GM21825 (cell line): Measurements from ENCODE around the gene SPX.

ENCODE experiments used
- ATAC-seq: cut with Tn5 transposase; IDR thresholded peaks from one replicate; pipeline ENCODE4 v1.9.1; 2021; ENCODE audit warnings: mild to moderate bottlenecking, moderate library complexity; ENCODE audit not compliant: unreplicated experiment

The SPX gene

GRCh38 chr12:21577516-21577915 is 51.4 kb downstream of the SPX start:
- no peak for ATAC-seq

GRCh38 chr12:21580748-21581516 is 54.8 kb downstream of the SPX start:
- ATAC-seq = no peak
